ENCODE results near the gene RNASET2. TPM values are rescaled to one million over a fixed set of nuclear protein-coding genes. Genes with fewer than 3 reads are reported as not detected.

Gene RNASET2
- total RNA-seq, 2 experiments from 2014 or later = 46.9 to 48.7 TPM

DNA sequence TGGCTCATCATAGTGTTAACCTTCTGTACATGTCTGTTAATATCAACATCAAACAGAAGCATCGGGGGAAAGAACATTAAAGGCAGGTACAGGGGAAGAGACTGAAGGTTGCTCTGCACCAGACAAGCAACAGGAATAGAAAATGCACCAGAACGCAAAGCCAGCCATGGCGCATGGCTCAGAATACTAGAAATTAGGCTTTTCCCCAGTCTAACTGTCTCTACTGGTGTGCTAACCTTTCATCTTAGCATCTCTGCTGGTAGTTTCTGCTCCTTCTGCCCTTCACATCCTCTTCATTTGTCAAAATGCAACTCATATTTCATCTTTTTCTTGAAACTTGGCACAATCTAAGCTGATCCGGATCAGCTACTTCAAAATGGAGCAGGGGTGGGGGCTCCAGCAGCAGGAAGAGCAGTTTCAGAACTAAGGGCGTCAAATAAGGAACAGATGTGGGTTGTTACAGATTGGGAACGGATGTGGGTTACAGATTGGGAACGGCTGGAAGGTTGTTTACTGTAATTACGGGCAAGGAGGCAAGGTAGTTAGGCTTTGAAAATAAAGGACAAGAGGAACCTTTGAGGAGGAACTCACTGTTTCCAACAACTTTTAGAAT is 13.1 kb upstream of the RNASET2 start:
- Mint-ChIP-seq H3K9me3 (ENCODE audit: insufficient read depth) (peaks cover 25% of the 10 kb centered on the region), H3K27me3 (ENCODE audit: low read depth) (no peaks in the 10 kb centered on the region), H3K36me3 (ENCODE audit: low read depth) (peaks cover 75% of the 10 kb centered on the region), H3K27ac (peak overlapping the region; percentile 23), H3K4me3 (no peak overlapping the region), H3K4me1 (ENCODE audit: low read depth) (peaks cover 20% of the 10 kb centered on the region)
- POLR2A ChIA-PET = no interaction called here
- ATAC-seq = no peak
- CTCF ChIA-PET = interaction anchor here (1.9 kb wide), 1 partner anchor 20 kb away, joined by 8 read pairs; no protein-coding TSS in a partner anchor
- DNase-seq = no peak

DNA sequence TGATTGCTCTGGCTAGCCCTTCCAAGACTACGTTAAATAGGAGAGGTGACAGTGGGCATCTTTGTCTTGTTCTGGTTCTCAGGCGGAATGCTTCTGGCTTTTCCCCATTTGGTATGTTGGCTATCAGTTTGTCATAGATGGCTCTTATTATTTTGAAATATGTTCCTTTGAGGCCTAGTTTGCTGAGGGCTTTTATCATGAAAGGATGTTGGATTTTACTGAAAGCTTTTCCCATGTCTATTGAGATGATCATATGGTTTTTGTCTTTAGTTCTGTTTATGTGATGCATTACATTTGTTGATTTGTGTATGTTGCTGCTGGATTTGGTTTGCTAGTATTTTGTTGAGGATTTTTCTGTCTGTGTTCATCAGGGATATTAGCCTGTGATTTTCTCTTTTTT is 9.9 kb upstream of the RNASET2 start:
- Mint-ChIP-seq H3K27ac (no peak overlapping the region), H3K36me3 (ENCODE audit: low read depth) (peaks cover 56% of the 10 kb centered on the region), H3K27me3 (ENCODE audit: low read depth) (no peaks in the 10 kb centered on the region), H3K4me1 (ENCODE audit: low read depth) (peaks cover 19% of the 10 kb centered on the region), H3K9me3 (ENCODE audit: insufficient read depth) (peaks cover 25% of the 10 kb centered on the region), H3K4me3 (no peak overlapping the region)
- ATAC-seq = no peak
- no peak for DNase-seq
- POLR2A ChIA-PET = no interaction called here
- CTCF ChIA-PET = no interaction called here

DNA sequence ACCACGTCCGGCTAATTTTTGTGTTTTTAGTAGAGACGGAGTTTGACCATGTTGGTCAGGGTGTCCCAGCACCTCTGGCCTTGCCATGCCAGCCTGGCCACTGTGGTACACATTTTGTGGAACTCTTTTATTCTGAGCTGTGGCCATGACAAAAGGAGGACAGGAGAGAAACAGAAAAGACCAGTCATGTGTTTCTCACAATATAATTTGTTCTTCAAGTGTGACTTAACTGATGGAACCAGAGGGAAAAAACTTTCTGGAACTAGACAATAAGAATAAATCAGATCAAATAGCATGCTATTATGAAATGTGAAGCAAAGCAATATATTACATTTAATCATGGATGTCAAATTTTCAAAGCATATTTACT is 4.2 kb upstream of the RNASET2 start:
- H3K27me3 Mint-ChIP-seq (ENCODE audit: low read depth) = no peaks in the 10 kb centered on the region
- CTCF ChIA-PET = interaction anchor here (0.7 to 1.5 kb wide), 2 partner anchors 10 to 29 kb away, joined by 3 read pairs; no protein-coding TSS in a partner anchor
- peaks cover 38% of the 10 kb centered on the region for H3K4me1 Mint-ChIP-seq (ENCODE audit: low read depth)
- peaks cover 4% of the 10 kb centered on the region for H3K9me3 Mint-ChIP-seq (ENCODE audit: insufficient read depth)
- no peak for ATAC-seq
- no peak overlapping the region for H3K4me3 Mint-ChIP-seq
- POLR2A ChIA-PET = interaction anchor here (0.8 to 3.1 kb wide), 2 partner anchors 31 to 39 kb away, joined by 6 to 16 read pairs; partner anchors contain the start of gene CEP43
- peak overlapping the region; percentile 95 for H3K27ac Mint-ChIP-seq
- DNase-seq = no peak
- peaks cover 15% of the 10 kb centered on the region for H3K36me3 Mint-ChIP-seq (ENCODE audit: low read depth)

DNA sequence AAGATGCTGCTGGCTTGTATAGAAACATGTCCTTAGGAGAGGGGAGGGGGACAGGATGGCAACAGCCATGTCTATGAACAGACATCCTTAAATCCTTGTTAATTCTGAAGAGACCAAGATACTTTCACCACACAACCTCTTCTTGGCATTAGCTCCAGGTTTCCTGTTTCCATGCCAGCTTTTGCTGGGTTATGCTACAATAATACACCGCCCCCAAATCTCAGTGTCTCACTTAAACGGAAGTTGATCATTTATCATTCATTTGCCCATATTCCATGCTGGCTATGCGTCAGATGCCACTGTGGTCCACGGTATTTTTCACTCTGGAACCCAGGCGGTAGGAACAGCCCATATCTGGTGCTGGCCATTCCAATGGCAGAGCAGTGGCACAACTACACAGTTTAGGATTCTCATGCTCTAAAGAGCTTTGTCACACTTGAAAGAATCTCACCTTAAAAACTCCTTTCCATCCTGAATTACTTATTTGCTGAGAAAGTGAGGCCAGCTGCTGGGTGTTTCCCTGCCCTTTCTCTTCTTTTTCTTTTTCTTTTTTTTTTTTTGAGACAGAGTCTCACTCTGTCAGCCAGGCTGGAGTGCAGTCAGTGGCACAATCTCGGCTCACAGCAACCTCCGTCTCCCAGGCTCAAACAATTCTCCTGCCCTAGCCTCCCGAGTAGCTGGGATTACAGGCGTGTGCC is 3.7 kb upstream of the RNASET2 start:
- ATAC-seq (no peak), DNase-seq (no peak)
- Mint-ChIP-seq H3K27me3 (ENCODE audit: low read depth) (no peaks in the 10 kb centered on the region), H3K27ac (peak overlapping the region; percentile 95), H3K4me1 (ENCODE audit: low read depth) (peaks cover 42% of the 10 kb centered on the region), H3K4me3 (no peak overlapping the region), H3K9me3 (ENCODE audit: insufficient read depth) (peaks cover 4% of the 10 kb centered on the region), H3K36me3 (ENCODE audit: low read depth) (peaks cover 18% of the 10 kb centered on the region)
- POLR2A ChIA-PET = interaction anchor here (0.6 to 3.1 kb wide), 3 partner anchors 31 to 53 kb away, joined by 3 to 16 read pairs (median 6); partner anchors contain the start of gene CEP43
- CTCF ChIA-PET = interaction anchor here (1.1 kb wide), 1 partner anchor 30 kb away, joined by 9 read pairs; no protein-coding TSS in a partner anchor

DNA sequence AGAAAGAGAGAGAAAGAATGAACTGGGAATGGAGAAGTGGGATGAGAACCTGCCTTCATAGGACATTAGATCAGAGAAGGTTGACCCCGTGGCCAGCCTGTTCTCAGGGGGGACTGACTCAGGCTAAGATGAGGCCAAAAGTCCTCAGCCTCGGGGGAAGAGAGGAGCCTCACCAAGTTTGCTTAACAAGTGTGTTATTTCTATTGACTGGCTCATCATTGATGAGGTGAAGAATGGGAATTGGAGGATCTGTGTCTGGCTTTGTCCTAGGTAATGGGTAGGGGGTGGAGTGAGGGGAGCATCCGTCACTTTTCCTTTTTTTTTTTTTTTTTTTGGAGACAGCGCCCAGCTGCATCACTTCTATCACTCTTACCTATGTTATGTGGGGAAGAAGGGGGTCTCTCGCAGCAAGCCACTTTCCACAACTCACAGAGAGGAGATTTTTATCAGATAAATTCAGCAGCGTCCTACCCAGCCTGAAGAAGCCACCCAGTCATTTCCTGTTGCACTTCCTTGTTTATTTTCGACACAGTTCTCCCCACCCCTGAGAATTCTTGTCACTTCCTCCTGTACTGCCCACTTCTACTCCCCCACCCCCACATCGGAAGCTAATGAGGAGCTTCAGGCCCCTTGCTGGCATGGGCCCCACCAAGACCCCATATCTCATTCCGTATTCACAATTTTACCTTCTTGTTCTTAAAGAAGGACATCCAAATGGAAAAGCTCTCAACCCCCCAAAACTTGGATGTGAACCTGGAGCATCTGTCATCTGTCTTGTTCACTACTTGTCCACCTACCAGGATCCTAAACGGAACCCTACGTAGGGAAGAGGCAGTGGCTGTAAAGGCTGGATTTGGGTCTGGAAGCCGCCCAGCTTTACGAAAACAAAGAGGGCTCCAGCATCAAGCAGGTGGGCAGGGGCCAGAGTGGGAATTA is 2.8 kb upstream of the RNASET2 start:
- Mint-ChIP-seq H3K4me3 (peak overlapping the region; percentile 82), H3K4me1 (ENCODE audit: low read depth) (peaks cover 47% of the 10 kb centered on the region), H3K36me3 (ENCODE audit: low read depth) (peaks cover 19% of the 10 kb centered on the region), H3K9me3 (ENCODE audit: insufficient read depth) (no peaks in the 10 kb centered on the region), H3K27ac (peak overlapping the region; percentile 95), H3K27me3 (ENCODE audit: low read depth) (no peaks in the 10 kb centered on the region)
- ATAC-seq (peak; percentile 8), DNase-seq (peak; percentile 69)
- POLR2A ChIA-PET = interaction anchor here (0.6 to 3.1 kb wide), 2 partner anchors 40 to 52 kb away, joined by 3 to 16 read pairs; partner anchors contain the start of gene CEP43
- CTCF ChIA-PET = interaction anchor here (1.1 kb wide), 1 partner anchor 30 kb away, joined by 9 read pairs; no protein-coding TSS in a partner anchor

DNA sequence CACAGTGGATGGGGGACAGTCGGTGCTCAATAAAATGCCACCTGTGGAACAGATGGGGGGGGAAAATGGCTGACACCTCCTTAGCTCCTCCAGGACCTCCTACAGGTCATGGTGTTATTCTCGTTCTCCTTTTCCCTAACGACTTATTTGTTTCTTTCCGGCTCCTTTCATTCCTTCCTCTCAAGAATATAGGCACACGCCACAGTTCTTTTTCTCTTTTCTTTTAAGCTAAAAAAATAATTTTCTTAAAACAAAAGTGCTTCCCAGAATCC is 1.4 kb upstream of the RNASET2 start:
- CTCF ChIA-PET = interaction anchor here (1.3 to 3.2 kb wide), 4 partner anchors 30 to 183 kb away, joined by 4 to 16 read pairs (median 6); partner anchors contain the start of gene CEP43
- Mint-ChIP-seq H3K36me3 (ENCODE audit: low read depth) (peaks cover 17% of the 10 kb centered on the region), H3K4me3 (peak overlapping the region; percentile 82), H3K4me1 (ENCODE audit: low read depth) (peaks cover 61% of the 10 kb centered on the region), H3K27ac (peak overlapping the region; percentile 95), H3K27me3 (ENCODE audit: low read depth) (no peaks in the 10 kb centered on the region), H3K9me3 (ENCODE audit: insufficient read depth) (no peaks in the 10 kb centered on the region)
- ATAC-seq (no peak), DNase-seq (no peak)
- POLR2A ChIA-PET = interaction anchor here (2.0 to 3.1 kb wide), 2 partner anchors 41 kb away, joined by 16 to 18 read pairs; partner anchors contain the start of gene CEP43

DNA sequence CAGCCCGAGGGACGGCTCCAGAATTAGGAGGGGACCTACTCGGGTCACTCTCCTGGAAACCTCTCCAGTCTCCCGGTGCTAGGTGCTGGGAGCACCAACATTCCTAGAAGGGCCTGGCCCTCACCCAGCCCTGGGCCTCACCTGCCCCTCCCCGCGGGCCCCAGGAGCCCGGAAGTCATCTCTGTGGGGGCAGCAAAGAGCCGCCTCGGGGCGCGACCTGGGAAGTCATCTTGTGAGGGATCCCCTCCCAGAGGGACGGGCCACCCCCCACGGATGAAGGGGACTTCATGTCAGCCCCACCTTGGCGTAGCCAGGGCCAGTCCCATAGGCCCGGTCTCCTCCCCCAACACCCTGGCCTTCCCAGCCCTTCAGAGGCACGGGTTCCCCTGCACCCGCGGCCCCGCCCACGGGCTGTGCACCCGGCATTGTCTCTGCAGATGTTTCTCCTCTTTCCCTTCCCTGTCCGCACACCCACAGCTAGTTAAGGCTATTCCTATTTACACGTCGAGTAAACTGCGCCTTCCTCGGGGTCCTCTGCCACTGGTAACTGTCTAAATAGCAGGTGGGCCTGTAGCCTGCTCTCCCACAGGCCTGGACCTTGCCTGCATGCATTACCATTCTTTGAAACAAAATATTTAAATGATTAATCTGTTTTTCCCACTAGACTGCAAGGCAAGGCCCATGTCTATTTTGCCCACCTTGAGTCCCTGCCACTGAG is 896 bp upstream of the RNASET2 start:
- Mint-ChIP-seq H3K27ac (peak overlapping the region; percentile 95), H3K27me3 (ENCODE audit: low read depth) (no peaks in the 10 kb centered on the region), H3K4me3 (peak overlapping the region; percentile 82), H3K9me3 (ENCODE audit: insufficient read depth) (no peaks in the 10 kb centered on the region), H3K4me1 (ENCODE audit: low read depth) (peaks cover 66% of the 10 kb centered on the region), H3K36me3 (ENCODE audit: low read depth) (peaks cover 14% of the 10 kb centered on the region)
- ChIA-PET POLR2A (interaction anchor here (1.0 to 2.0 kb wide), 4 partner anchors 11 to 172 kb away, joined by 3 to 18 read pairs (median 4); partner anchors contain the start of gene CEP43), CTCF (interaction anchor here (1.0 to 4.3 kb wide), 8 partner anchors 9 to 182 kb away, joined by 3 to 30 read pairs (median 5); partner anchors contain the start of gene CEP43)
- peak; percentile 35 for ATAC-seq
- peak; percentile 69 for DNase-seq

DNA sequence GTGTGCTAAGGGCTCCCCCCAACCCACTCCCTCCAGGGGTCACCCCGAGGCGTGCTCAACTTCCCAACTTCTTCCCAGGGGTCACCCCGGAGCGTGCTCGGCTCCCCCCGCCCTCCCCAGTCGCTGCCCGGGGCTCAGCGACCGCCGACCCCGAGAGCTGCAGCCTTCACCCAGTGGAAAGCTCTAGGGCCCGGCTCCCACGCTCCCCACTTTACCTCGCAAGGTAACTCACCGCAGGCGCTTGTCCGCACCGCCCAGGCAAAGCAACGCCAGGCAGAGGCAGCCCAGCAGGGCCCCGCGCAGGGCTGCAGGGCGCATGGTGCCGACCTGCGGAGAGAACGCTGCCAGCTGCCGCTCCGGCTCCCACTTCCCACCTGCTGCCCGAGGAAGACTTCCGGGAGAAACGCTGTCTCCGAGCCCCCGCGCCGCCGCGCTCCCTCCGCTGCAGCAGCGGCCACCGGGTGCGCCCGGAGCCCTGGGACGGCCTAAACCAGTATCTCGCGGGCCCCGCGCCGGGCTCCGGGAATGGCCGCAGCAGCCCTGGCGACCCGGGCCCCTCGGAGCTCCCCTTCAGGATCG is 396 bp downstream of the RNASET2 start:
- H3K36me3 Mint-ChIP-seq (ENCODE audit: low read depth) = peaks cover 15% of the 10 kb centered on the region
- ChIA-PET CTCF (interaction anchor here (0.8 to 4.3 kb wide), 5 partner anchors 7 to 181 kb away, joined by 3 to 30 read pairs (median 5); no protein-coding TSS in a partner anchor), POLR2A (interaction anchor here (0.6 to 2.0 kb wide), 8 partner anchors 10 to 173 kb away, joined by 3 to 18 read pairs (median 4); partner anchors contain the start of gene CEP43)
- H3K27me3 Mint-ChIP-seq (ENCODE audit: low read depth) = no peaks in the 10 kb centered on the region
- ATAC-seq (peak; percentile 42), DNase-seq (peak; percentile 41)
- peaks cover 77% of the 10 kb centered on the region for H3K4me1 Mint-ChIP-seq (ENCODE audit: low read depth)
- no peaks in the 10 kb centered on the region for H3K9me3 Mint-ChIP-seq (ENCODE audit: insufficient read depth)
- peak overlapping the region; percentile 82 for H3K4me3 Mint-ChIP-seq
- peak overlapping the region; percentile 95 for H3K27ac Mint-ChIP-seq

DNA sequence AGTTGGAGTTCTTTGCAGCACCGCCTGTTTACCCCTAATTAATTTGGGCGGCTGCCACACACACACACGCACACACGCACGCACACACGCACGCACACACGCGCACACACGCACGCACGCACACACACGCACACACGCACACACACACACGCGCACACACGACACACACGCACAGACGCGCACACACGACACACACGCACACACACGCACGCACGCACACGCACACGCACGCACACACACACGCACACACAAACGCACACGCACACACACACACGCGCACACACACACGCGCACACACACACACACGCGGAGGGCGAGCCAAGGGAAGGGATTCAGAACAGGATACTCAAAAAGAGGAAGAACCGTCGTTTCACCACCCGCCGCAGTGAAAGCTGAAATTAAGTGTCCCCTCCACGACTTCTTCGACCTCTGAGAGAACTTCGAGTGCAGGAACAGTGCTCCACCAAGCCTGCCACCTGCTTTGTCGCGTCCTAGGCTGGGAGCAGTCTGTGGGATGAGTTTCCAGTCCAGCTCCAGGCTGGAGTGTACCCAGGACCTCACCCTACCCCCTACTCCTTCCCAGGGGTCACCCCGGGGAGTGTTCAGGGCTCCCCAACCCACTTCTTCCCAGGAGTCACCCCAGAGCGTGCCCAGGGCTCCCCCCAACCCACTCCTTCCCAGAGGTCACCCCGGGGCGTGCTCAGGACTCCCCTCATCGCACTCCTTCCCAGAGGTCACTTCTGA is 1.1 kb downstream of the RNASET2 start:
- Mint-ChIP-seq H3K4me1 (ENCODE audit: low read depth) (peaks cover 78% of the 10 kb centered on the region), H3K27me3 (ENCODE audit: low read depth) (no peaks in the 10 kb centered on the region), H3K36me3 (ENCODE audit: low read depth) (peaks cover 21% of the 10 kb centered on the region), H3K27ac (peak overlapping the region; percentile 66), H3K4me3 (peak overlapping the region; percentile 82), H3K9me3 (ENCODE audit: insufficient read depth) (no peaks in the 10 kb centered on the region)
- DNase-seq (peak; percentile 46), ATAC-seq (no peak)
- ChIA-PET CTCF (interaction anchor here (0.8 to 4.3 kb wide), 4 partner anchors 31 to 180 kb away, joined by 3 to 30 read pairs (median 11); no protein-coding TSS in a partner anchor), POLR2A (interaction anchor here (0.7 to 1.1 kb wide), 3 partner anchors 19 to 44 kb away, joined by 3 to 4 read pairs (median 4); no protein-coding TSS in a partner anchor)

All from activated CD8-positive, alpha-beta T cell treated with anti-CD3 and anti-CD28 coated beads, Interleukin-2, amount 10 ng/mL, durations not matched to agents 7 days and 5 days (primary cell).